GM23338 (cell line): ENCODE measurements around the gene CIDEB. TPM values are rescaled to one million over a fixed set of nuclear protein-coding genes. Genes with fewer than 3 reads are reported as not detected.

Experiments used
- ATAC-seq: fragments of 200-7000 bp; cut with Tn5 transposase; 3 replicates; pipeline ENCODE4 v1.9.1; 2020
- DNase-seq: peaks from one replicate; pipeline ENCODE4 v3.0.0-alpha.2; 2015; ENCODE audit warnings: low spot score
- H2AFZ ChIP-seq: fragments of 200-600 bp; sonication (generic); 2 replicates; pipeline ENCODE4 v1.8.0; 2016; ENCODE audit warnings: antibody characterized with exemption, mild to moderate bottlenecking, moderate library complexity
- H3F3A ChIP-seq: fragments of 200-600 bp; sonication (generic); replicated peaks from 2 replicates; pipeline ENCODE4 v1.8.0; 2017; ENCODE audit warnings: antibody characterized with exemption, mixed run types, low read depth
- H3K27ac ChIP-seq: fragments of 200-600 bp; sonication (generic); 2 replicates; pipeline ENCODE4 v1.6.1; 2016; ENCODE audit warnings: low read depth
- H3K27me3 ChIP-seq: fragments of 200-600 bp; sonication (generic); 2 replicates; pipeline ENCODE4 v1.8.0; 2016; ENCODE audit warnings: mild to moderate bottlenecking, mixed run types, moderate library complexity; ENCODE audit not compliant: insufficient read depth
- H3K36me3 ChIP-seq: fragments of 200-600 bp; sonication (generic); 2 replicates; pipeline ENCODE4 v1.8.0; 2016; ENCODE audit warnings: mild to moderate bottlenecking; ENCODE audit not compliant: insufficient read depth
- H3K4me1 ChIP-seq: fragments of 200-600 bp; sonication (generic); 2 replicates; pipeline ENCODE4 v1.8.0; 2016; ENCODE audit warnings: mild to moderate bottlenecking, moderate library complexity; ENCODE audit not compliant: insufficient read depth
- H3K4me2 ChIP-seq: fragments of 200-600 bp; sonication (generic); 2 replicates; pipeline ENCODE4 v1.7.1; 2017; ENCODE audit warnings: mixed run types
- H3K4me3 ChIP-seq: fragments of 200-600 bp; sonication (generic); 2 replicates; pipeline ENCODE4 v1.6.1; 2016; ENCODE audit warnings: mixed run types
- H3K79me2 ChIP-seq: fragments of 200-600 bp; sonication (generic); replicated peaks from 2 replicates; pipeline ENCODE4 v1.8.0; 2017; ENCODE audit warnings: mild to moderate bottlenecking; ENCODE audit not compliant: insufficient read depth
- H3K9me2 ChIP-seq: fragments of 200-600 bp; sonication (generic); 2 replicates; pipeline ENCODE4 v1.8.0; 2017; ENCODE audit not compliant: insufficient read depth
- H4K20me1 ChIP-seq: fragments of 200-600 bp; sonication (generic); replicated peaks from 2 replicates; pipeline ENCODE4 v1.8.0; 2017; ENCODE audit warnings: mild to moderate bottlenecking; ENCODE audit not compliant: insufficient read depth
- H3K27ac Mint-ChIP-seq: 2 replicates; pipeline ENCODE4 v1.8.0; 2020; ENCODE audit warnings: inconsistent platforms, mild to moderate bottlenecking, moderate library complexity, mixed read lengths
- H3K27me3 Mint-ChIP-seq: 3 replicates; pipeline ENCODE4 v1.8.0; 2022; ENCODE audit warnings: low read depth, mild to moderate bottlenecking, moderate library complexity, mixed read lengths, inconsistent platforms; ENCODE audit not compliant: insufficient read depth, poor library complexity
- H3K36me3 Mint-ChIP-seq: 3 replicates; pipeline ENCODE4 v1.8.0; 2021; ENCODE audit warnings: low read depth, mild to moderate bottlenecking, inconsistent platforms, moderate library complexity, mixed read lengths
- H3K4me1 Mint-ChIP-seq: 3 replicates; pipeline ENCODE4 v1.8.0; 2020; ENCODE audit warnings: mild to moderate bottlenecking, inconsistent platforms, mixed read lengths
- H3K4me3 Mint-ChIP-seq: 3 replicates; pipeline ENCODE4 v1.8.0; 2021; ENCODE audit warnings: moderate library complexity, mild to moderate bottlenecking, inconsistent platforms, mixed read lengths
- H3K9me3 Mint-ChIP-seq: 3 replicates; pipeline ENCODE4 v1.8.0; 2020; ENCODE audit warnings: moderate library complexity, mild to moderate bottlenecking, inconsistent platforms, mixed read lengths
- CREB1 ChIP-seq: fragments of 250-450 bp; sonication (Bioruptor Pico); IDR thresholded peaks from 2 replicates; pipeline ENCODE4 v1.5.0; 2020; ENCODE audit warnings: low read depth, mild to moderate bottlenecking, moderate library complexity
- EZH2 ChIP-seq: fragments of 200-600 bp; sonication (generic); IDR thresholded peaks from one replicate; pipeline ENCODE4 v1.8.0; 2017; ENCODE audit warnings: antibody characterized with exemption, mild to moderate bottlenecking, low read depth; ENCODE audit not compliant: unreplicated experiment
- NANOG ChIP-seq: IDR thresholded peaks from 2 replicates; pipeline ENCODE4 v1.6.1; 2016; ENCODE audit warnings: antibody characterized with exemption, borderline replicate concordance
- REST ChIP-seq: IDR thresholded peaks from one replicate; pipeline ENCODE4 v1.6.1; 2018; ENCODE audit warnings: antibody characterized with exemption; ENCODE audit not compliant: unreplicated experiment
- ZNF331 ChIP-seq: fragments of 250-450 bp; sonication (Bioruptor Pico); IDR thresholded peaks from 2 replicates; pipeline ENCODE4 v1.5.0; 2020; ENCODE audit warnings: low read depth, mild to moderate bottlenecking, moderate library complexity
- polyA plus RNA-seq: library from polyadenylated mRNA; unstranded; fragments of >200 nt; fragmentation: Nextera tagmentation; extraction: Ambion mirVana; gene quantifications from 2 replicates; pipeline ENCODE4 v1.2.1, GENCODE V29; 2016
- total RNA-seq: library from RNA; depleted of rRNA; stranded (reverse); fragments of >200 nt; shearing (Covaris generic); gene quantifications from 2 replicates; pipeline ENCODE4 v1.2.3, GENCODE V29; 2014
- TF ChIP-seq, protein P1 (sequence below): IDR thresholded peaks from 2 replicates; pipeline ENCODE4 v1.6.1; 2016; ENCODE audit warnings: antibody characterized with exemption
- TF ChIP-seq, protein P2 (sequence below), 2 experiments: fragments of 200-600 bp in 1 of 2; sonication (generic) in 1 of 2; conservative IDR thresholded peaks; 2 replicates each; pipeline versions ENCODE4 v1.5.1 to v1.6.1; 2016 to 2017; ENCODE audit warnings: antibody characterized with exemption in 2 of 2, low read depth in 2 of 2, mild to moderate bottlenecking in 2 of 2, moderate library complexity in 1 of 2

CIDEB gene
- total and polyA plus RNA-seq, 2 experiments from 2014 or later, result 3.4 to 4.6 TPM

- no peak for TF ChIP-seq REST
- no peak for TF ChIP-seq CREB1 (CRISPR knock-in tag)
- no peak for TF ChIP-seq EZH2
- TF ChIP-seq ZNF331, result no peak
- TF ChIP-seq, protein P1, sequence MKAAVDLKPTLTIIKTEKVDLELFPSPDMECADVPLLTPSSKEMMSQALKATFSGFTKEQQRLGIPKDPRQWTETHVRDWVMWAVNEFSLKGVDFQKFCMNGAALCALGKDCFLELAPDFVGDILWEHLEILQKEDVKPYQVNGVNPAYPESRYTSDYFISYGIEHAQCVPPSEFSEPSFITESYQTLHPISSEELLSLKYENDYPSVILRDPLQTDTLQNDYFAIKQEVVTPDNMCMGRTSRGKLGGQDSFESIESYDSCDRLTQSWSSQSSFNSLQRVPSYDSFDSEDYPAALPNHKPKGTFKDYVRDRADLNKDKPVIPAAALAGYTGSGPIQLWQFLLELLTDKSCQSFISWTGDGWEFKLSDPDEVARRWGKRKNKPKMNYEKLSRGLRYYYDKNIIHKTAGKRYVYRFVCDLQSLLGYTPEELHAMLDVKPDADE, result no peak
- TF ChIP-seq NANOG, result no peak
Observed at GRCh38 chr14:24325041-24325530, 17.3 kb upstream of the CIDEB start (continued).

DNA sequence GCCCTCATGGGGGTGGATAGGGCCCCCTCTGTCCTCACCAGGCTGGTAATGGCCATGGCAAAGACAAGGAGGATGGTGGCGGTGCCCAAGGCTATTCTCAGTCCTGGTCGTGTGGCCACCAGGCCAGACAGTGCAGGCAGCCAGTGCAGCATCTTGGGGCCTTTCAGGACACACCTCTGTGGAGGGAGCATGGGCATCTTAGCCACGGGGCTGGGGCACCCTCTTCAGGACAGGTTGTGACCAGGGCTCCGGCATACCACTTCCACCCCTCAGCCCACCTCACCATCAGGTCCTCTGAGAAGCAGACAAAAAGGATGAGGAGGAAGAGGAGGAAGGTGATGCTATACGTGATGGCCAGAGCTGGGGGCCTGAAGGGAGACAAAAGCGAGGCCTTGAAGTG lies 16.2 kb upstream of the CIDEB start:
- no peak overlapping the region for H3K4me2 ChIP-seq
- no peak for ATAC-seq
- H3K27ac Mint-ChIP-seq, result no peak overlapping the region

More for the DNA sequence above, 16.2 kb upstream of the CIDEB start:
- Histone ChIP-seq H3K27ac (no peak overlapping the region), H3K79me2 (no peaks in the 10 kb centered on the region), H3K4me3 (no peak overlapping the region), H4K20me1 (no peaks in the 10 kb centered on the region), H2AFZ (no peak overlapping the region), H3K27me3 (peaks cover 30% of the 10 kb centered on the region), H3K36me3 (no peaks in the 10 kb centered on the region), H3K9me2 (no peaks in the 10 kb centered on the region), H3F3A (no peaks in the 10 kb centered on the region), H3K4me1 (no peaks in the 10 kb centered on the region)
- no peak for DNase-seq
- Mint-ChIP-seq H3K36me3 (no peaks in the 10 kb centered on the region; the same call in 2 of the 3 replicates), H3K9me3 (no peaks in the 10 kb centered on the region; the same call in 2 of the 3 replicates), H3K4me1 (peaks cover 2% of the 10 kb centered on the region; the same call in 1 of the 3 replicates), H3K4me3 (no peak overlapping the region), H3K27me3 (peaks cover 16% of the 10 kb centered on the region)
- TF ChIP-seq NANOG, result no peak
- TF ChIP-seq, protein P2, sequence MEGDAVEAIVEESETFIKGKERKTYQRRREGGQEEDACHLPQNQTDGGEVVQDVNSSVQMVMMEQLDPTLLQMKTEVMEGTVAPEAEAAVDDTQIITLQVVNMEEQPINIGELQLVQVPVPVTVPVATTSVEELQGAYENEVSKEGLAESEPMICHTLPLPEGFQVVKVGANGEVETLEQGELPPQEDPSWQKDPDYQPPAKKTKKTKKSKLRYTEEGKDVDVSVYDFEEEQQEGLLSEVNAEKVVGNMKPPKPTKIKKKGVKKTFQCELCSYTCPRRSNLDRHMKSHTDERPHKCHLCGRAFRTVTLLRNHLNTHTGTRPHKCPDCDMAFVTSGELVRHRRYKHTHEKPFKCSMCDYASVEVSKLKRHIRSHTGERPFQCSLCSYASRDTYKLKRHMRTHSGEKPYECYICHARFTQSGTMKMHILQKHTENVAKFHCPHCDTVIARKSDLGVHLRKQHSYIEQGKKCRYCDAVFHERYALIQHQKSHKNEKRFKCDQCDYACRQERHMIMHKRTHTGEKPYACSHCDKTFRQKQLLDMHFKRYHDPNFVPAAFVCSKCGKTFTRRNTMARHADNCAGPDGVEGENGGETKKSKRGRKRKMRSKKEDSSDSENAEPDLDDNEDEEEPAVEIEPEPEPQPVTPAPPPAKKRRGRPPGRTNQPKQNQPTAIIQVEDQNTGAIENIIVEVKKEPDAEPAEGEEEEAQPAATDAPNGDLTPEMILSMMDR (conservative IDR thresholded peaks at IDR 0.05; ENCODE audit: low read depth in 2 of 2), result 0 out of 4 replicates have a peak, but pooled peaks of 1 of the 2 experiments have one; percentile 2
